OCI-LY3 (cell line): ENCODE data around the gene GATA6.

ENCODE experiments used
- H2AFZ ChIP-seq: fragments of 200-600, 300-600 bp; shearing (Covaris generic); 2 replicates; pipeline ENCODE4 v1.6.0; 2014; ENCODE audit warnings: antibody characterized with exemption, low read depth, low read length
- H3K27ac ChIP-seq: fragments of 200-600, 300-600 bp; sonication (generic); 2 replicates; pipeline ENCODE4 v1.5.1; 2014; ENCODE audit warnings: mild to moderate bottlenecking, low read length, moderate library complexity, mixed read lengths
- H3K27me3 ChIP-seq: fragments of 200-600, 300-600 bp; sonication (generic); 2 replicates; pipeline ENCODE4 v1.6.1; 2014; ENCODE audit warnings: low read depth, low read length, mixed read lengths
- H3K36me3 ChIP-seq: fragments of 200-600, 300-600 bp; sonication (generic); replicated peaks from 2 replicates; pipeline ENCODE3; 2014; ENCODE audit warnings: low read depth, low read length, mixed read lengths
- H3K4me1 ChIP-seq: fragments of 300-600, 200-600 bp; sonication (generic); 2 replicates; pipeline ENCODE4 v1.6.1; 2014; ENCODE audit warnings: low read length, mixed read lengths
- H3K4me2 ChIP-seq: fragments of 200-600, 300-600 bp; sonication (generic); 2 replicates; pipeline ENCODE4 v1.6.1; 2014; ENCODE audit warnings: low read length, mixed read lengths
- H3K4me3 ChIP-seq: fragments of 300-600, 200-600 bp; sonication (generic); 2 replicates; pipeline ENCODE4 v1.5.1; 2014; ENCODE audit warnings: antibody characterized with exemption, mild to moderate bottlenecking, low read length, moderate library complexity
- H3K79me2 ChIP-seq: fragments of 300-600, 200-600 bp; shearing (Covaris generic); 2 replicates; pipeline ENCODE4 v1.6.1; 2014; ENCODE audit warnings: mild to moderate bottlenecking, low read length, mixed read lengths
- H3K9ac ChIP-seq: fragments of 300-600, 200-600 bp; shearing (Covaris generic); 2 replicates; pipeline ENCODE4 v1.6.0; 2014; ENCODE audit warnings: mild to moderate bottlenecking, low read length, moderate library complexity
- H3K9me3 ChIP-seq: fragments of 200-600, 300-600 bp; shearing (Covaris generic); 2 replicates; pipeline ENCODE4 v1.6.1; 2014; ENCODE audit warnings: low read length, mixed read lengths; ENCODE audit not compliant: insufficient read depth
- H4K20me1 ChIP-seq: fragments of 200-600, 300-600 bp; sonication (generic); 2 replicates; pipeline ENCODE4 v1.6.1; 2016; ENCODE audit warnings: low read length, mixed read lengths; ENCODE audit not compliant: insufficient read depth
- EZH2phosphoT487 ChIP-seq: fragments of 200-600 bp; shearing (Covaris generic); IDR thresholded peaks from 2 replicates; pipeline ENCODE4 v1.6.1; 2018; ENCODE audit warnings: antibody characterized with exemption, mixed run types, low read depth
- TF ChIP-seq, protein P1 (sequence below): fragments of 200-600, 300-600 bp; sonication (generic); IDR thresholded peaks from 2 replicates; pipeline ENCODE4 v1.5.1; 2014; ENCODE audit warnings: antibody characterized with exemption, low read length, low read depth

The GATA6 gene

DNA sequence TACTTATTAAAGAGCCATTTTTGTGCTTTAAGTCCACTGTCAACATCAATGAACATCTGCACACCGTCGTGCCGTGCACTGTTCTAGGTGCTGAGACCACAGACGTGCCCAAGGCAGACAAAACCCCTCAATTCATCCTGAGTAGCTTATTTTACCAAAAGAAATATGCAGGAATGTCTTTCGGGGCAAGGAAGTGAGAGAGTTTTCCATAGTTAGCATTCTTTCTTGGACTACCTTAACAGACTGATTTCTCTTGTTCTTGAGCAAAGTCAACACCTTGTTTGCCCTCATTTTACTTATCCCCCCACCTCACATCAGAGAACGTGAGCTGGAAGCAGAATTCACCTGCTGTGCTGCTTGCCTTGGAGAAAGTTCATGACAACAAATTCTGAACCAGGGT, 69.3 kb downstream of the GATA6 start:
- no peaks in the 10 kb centered on the region for H4K20me1 ChIP-seq
- no peaks in the 10 kb centered on the region for H3K4me1 ChIP-seq
- H3K9me3 ChIP-seq: no peaks in the 10 kb centered on the region
- no peak overlapping the region for H3K4me2 ChIP-seq
- no peaks in the 10 kb centered on the region for H3K36me3 ChIP-seq
- H3K4me3 ChIP-seq: no peak overlapping the region
- H2AFZ ChIP-seq: no peak overlapping the region
- no peaks in the 10 kb centered on the region for H3K79me2 ChIP-seq
- H3K9ac ChIP-seq: no peak overlapping the region
- TF ChIP-seq, protein P1, sequence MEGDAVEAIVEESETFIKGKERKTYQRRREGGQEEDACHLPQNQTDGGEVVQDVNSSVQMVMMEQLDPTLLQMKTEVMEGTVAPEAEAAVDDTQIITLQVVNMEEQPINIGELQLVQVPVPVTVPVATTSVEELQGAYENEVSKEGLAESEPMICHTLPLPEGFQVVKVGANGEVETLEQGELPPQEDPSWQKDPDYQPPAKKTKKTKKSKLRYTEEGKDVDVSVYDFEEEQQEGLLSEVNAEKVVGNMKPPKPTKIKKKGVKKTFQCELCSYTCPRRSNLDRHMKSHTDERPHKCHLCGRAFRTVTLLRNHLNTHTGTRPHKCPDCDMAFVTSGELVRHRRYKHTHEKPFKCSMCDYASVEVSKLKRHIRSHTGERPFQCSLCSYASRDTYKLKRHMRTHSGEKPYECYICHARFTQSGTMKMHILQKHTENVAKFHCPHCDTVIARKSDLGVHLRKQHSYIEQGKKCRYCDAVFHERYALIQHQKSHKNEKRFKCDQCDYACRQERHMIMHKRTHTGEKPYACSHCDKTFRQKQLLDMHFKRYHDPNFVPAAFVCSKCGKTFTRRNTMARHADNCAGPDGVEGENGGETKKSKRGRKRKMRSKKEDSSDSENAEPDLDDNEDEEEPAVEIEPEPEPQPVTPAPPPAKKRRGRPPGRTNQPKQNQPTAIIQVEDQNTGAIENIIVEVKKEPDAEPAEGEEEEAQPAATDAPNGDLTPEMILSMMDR: no peak
- no peak for TF ChIP-seq EZH2phosphoT487
- H3K27me3 ChIP-seq: no peaks in the 10 kb centered on the region
- H3K27ac ChIP-seq: no peak overlapping the region

DNA sequence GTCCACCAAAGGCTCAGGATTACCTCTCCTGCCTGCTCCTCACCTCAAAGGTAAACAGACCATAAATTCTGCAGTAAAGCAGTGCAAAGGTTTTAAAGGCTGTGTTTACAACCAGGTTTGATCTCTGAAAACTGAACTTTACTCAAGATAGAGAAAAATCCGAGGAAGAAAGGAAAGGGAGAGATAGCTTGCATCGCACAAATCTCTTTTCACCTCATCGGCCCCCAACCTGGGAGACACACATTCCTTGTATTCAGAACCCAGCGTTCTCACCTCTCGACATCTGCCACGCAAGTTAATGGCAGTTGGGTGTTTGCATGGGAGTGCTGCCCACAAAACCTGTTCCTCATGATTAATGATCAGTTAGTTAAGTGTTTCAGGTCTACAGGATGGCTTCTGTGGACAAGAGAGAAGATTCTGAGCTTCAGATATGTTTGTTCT, 72.6 kb downstream of the GATA6 start:
- H3K9me3 ChIP-seq: no peaks in the 10 kb centered on the region
- no peaks in the 10 kb centered on the region for H3K36me3 ChIP-seq
- H3K4me1 ChIP-seq: no peaks in the 10 kb centered on the region
- no peak overlapping the region for H3K9ac ChIP-seq
- TF ChIP-seq, protein P1: no peak
- no peak for TF ChIP-seq EZH2phosphoT487
- no peaks in the 10 kb centered on the region for H3K79me2 ChIP-seq
- no peak overlapping the region for H2AFZ ChIP-seq
- no peak overlapping the region for H3K27ac ChIP-seq
- H3K4me2 ChIP-seq: no peak overlapping the region
- H3K27me3 ChIP-seq: no peaks in the 10 kb centered on the region
- no peak overlapping the region for H3K4me3 ChIP-seq
- no peaks in the 10 kb centered on the region for H4K20me1 ChIP-seq

DNA sequence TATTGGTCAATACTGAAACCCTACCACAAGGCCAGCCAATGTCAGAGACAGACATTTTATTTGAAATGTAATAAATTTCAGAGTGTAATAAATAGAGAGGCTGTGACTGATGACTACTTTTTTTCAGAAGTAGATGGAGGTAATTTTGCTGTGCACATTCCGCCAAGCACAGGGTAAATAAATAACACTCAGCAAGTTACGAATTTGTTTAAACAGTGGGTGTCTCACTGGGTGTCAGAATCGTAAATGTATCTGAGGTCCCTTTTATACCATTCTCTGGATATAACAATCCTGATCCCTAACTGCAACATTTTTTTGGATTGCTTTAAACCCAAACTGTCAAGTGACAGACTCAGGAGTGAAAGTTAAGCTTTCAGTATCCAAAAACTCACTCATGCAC, 74.1 kb downstream of the GATA6 start:
- Histone ChIP-seq H2AFZ (no peak overlapping the region), H3K9me3 (no peaks in the 10 kb centered on the region), H3K36me3 (no peaks in the 10 kb centered on the region), H4K20me1 (no peaks in the 10 kb centered on the region), H3K9ac (no peak overlapping the region), H3K4me3 (no peak overlapping the region), H3K27me3 (no peaks in the 10 kb centered on the region), H3K4me2 (no peak overlapping the region), H3K79me2 (no peaks in the 10 kb centered on the region), H3K4me1 (no peaks in the 10 kb centered on the region), H3K27ac (no peak overlapping the region)
- TF ChIP-seq, protein P1: no peak
- TF ChIP-seq EZH2phosphoT487: no peak

DNA sequence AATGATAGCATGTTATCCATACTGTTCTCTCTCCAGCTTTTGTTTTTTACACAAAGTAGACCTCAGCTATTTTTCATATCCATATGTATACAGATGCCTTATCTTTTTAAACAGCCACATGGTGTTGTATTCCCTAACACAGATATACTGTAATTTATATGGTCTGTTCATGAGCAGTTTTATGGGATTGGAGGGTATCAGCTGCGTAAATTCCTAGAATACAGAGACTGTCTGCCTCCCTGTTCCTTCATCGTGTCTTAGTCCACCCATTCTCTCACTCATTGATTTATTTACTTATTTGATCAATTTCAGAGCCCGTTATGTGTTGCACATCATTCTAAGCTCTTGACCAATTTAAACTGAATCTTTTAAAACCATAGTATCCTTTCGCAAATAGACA, 80.6 kb downstream of the GATA6 start:
- Histone ChIP-seq H3K4me1 (no peaks in the 10 kb centered on the region), H4K20me1 (no peaks in the 10 kb centered on the region), H3K79me2 (no peaks in the 10 kb centered on the region), H3K36me3 (no peaks in the 10 kb centered on the region), H3K4me2 (no peak overlapping the region), H2AFZ (no peak overlapping the region), H3K27ac (no peak overlapping the region), H3K9me3 (no peaks in the 10 kb centered on the region), H3K4me3 (no peak overlapping the region), H3K9ac (no peak overlapping the region), H3K27me3 (peaks cover 9% of the 10 kb centered on the region; the same call in 1 of the 2 replicates)
- TF ChIP-seq, protein P1: no peak
- TF ChIP-seq EZH2phosphoT487: no peak
